Neutrophil (primary cell): Measurements from ENCODE around the gene PDE8A.

Experiments
- H3K27ac ChIP-seq: fragments of 200-600 bp; sonication (generic); 2 replicates; pipeline ENCODE4 v1.5.1; 2016; ENCODE audit warnings: mild to moderate bottlenecking, moderate library complexity
- H3K27me3 ChIP-seq: fragments of 200-600 bp; sonication (generic); 2 replicates; pipeline ENCODE4 v1.6.0; 2016; ENCODE audit warnings: mild to moderate bottlenecking
- H3K36me3 ChIP-seq: fragments of 200-600 bp; sonication (generic); 2 replicates; pipeline ENCODE4 v1.5.1; 2017
- H3K4me1 ChIP-seq, 2 experiments: fragments of 200-600 bp in 1 of 2; sonication (generic) in 1 of 2; 1 replicate in 1 of 2; 2 replicates in 1 of 2; pipeline versions ENCODE4 v1.5.1 to v1.6.1; 2013 to 2016; ENCODE audit warnings: low read depth in 1 of 2, low read length in 1 of 2, mild to moderate bottlenecking in 1 of 2, moderate library complexity in 1 of 2; ENCODE audit not compliant: control insufficient read depth in 1 of 2, insufficient read depth in 1 of 2
- H3K4me3 ChIP-seq, 2 experiments: fragments of 200-600 bp in 1 of 2; sonication (generic) in 1 of 2; 1 replicate in 1 of 2; 2 replicates in 1 of 2; pipeline ENCODE4 v1.5.1; 2013 to 2016; ENCODE audit warnings: low read depth in 1 of 2, low read length in 1 of 2, mild to moderate bottlenecking in 1 of 2, moderate library complexity in 1 of 2
- H3K9me3 ChIP-seq: fragments of 200-600 bp; sonication (generic); 2 replicates; pipeline ENCODE4 v1.5.1; 2016
- TF ChIP-seq, protein P1 (sequence below): fragments of 200-600 bp; sonication (generic); IDR thresholded peaks from 2 replicates; pipeline ENCODE4 v1.5.1; 2016; ENCODE audit warnings: antibody characterized with exemption

The PDE8A gene

DNA sequence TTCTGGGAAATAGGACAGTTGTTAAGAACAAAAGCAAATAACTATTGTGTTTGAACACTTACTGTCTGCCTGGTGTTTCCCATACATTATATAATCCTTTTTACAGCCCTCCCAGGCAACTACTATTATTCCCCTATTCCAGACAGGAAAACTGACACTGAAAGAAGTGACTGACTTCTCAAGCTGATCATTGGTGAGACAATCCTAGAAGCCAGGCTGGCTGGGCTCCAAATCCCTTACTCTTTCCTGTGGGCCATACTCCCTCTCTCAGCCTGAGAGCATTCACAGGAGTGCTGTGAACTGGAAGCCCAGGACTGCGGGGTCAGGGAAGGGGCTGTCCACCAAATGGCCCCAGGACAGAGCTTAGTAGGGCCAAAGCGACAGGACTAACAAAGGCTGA, 39.2 kb upstream of the PDE8A start:
- peaks cover 7% of the 10 kb centered on the region for H3K27me3 ChIP-seq
- H3K4me1 ChIP-seq = peaks cover 4 to 5% of the 10 kb centered on the region in 2 experiments
- no peaks in the 10 kb centered on the region for H3K36me3 ChIP-seq
- TF ChIP-seq, protein P1, sequence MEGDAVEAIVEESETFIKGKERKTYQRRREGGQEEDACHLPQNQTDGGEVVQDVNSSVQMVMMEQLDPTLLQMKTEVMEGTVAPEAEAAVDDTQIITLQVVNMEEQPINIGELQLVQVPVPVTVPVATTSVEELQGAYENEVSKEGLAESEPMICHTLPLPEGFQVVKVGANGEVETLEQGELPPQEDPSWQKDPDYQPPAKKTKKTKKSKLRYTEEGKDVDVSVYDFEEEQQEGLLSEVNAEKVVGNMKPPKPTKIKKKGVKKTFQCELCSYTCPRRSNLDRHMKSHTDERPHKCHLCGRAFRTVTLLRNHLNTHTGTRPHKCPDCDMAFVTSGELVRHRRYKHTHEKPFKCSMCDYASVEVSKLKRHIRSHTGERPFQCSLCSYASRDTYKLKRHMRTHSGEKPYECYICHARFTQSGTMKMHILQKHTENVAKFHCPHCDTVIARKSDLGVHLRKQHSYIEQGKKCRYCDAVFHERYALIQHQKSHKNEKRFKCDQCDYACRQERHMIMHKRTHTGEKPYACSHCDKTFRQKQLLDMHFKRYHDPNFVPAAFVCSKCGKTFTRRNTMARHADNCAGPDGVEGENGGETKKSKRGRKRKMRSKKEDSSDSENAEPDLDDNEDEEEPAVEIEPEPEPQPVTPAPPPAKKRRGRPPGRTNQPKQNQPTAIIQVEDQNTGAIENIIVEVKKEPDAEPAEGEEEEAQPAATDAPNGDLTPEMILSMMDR = no peak
- H3K27ac ChIP-seq = no peak overlapping the region
- no peaks in the 10 kb centered on the region for H3K9me3 ChIP-seq
- H3K4me3 ChIP-seq = no peak overlapping the region

DNA sequence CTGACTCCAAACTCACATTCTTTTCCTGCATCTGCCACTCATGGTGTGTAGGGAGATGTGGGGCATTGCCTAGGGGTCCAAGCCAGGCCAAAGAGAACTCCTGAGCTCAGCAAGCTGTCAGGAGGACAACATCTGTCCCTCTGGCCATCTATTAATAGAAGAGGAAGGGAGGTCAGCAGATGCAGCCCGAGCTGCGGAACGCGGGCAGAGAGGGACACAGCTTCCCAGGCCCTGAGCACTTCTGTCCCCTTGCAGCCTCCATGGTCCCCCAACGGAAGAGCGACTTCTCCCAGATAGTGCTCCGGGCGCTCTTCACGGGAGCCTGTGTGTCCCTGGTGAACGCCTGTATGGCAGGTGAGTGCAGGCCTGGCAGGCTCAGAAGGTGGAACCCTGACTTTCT, 37.3 kb upstream of the PDE8A start:
- peaks cover under 1% of the 10 kb centered on the region for H3K27me3 ChIP-seq
- no peak overlapping the region for H3K4me3 ChIP-seq
- H3K27ac ChIP-seq = no peak overlapping the region
- no peaks in the 10 kb centered on the region for H3K36me3 ChIP-seq
- H3K9me3 ChIP-seq = no peaks in the 10 kb centered on the region
- TF ChIP-seq, protein P1 = no peak
- no peaks in the 10 kb centered on the region for H3K4me1 ChIP-seq

DNA sequence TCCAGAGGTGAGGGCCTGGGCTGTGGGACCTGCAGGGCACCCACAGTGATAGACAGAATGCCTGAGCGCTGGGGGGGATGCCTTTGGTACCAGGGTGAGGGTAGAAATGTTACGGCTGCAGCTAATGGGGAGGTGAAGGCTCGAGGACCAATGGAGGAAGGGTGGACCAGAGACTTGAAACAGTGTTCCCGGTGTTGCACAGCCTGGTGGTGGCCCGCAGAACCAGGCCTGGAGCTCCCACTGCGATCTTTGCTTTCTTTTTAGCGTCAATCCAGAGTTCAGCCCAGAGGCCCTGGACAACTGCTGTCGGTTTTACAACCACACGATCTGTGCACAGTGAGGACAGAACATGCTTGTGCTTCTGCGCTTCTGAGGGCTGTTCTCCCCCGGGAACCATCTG, 36.8 kb upstream of the PDE8A start:
- Histone ChIP-seq H3K36me3 (no peaks in the 10 kb centered on the region), H3K4me3 (no peak overlapping the region), H3K4me1 (no peaks in the 10 kb centered on the region), H3K9me3 (no peaks in the 10 kb centered on the region), H3K27ac (no peak overlapping the region), H3K27me3 (no peaks in the 10 kb centered on the region)
- TF ChIP-seq, protein P1 = no peak

DNA sequence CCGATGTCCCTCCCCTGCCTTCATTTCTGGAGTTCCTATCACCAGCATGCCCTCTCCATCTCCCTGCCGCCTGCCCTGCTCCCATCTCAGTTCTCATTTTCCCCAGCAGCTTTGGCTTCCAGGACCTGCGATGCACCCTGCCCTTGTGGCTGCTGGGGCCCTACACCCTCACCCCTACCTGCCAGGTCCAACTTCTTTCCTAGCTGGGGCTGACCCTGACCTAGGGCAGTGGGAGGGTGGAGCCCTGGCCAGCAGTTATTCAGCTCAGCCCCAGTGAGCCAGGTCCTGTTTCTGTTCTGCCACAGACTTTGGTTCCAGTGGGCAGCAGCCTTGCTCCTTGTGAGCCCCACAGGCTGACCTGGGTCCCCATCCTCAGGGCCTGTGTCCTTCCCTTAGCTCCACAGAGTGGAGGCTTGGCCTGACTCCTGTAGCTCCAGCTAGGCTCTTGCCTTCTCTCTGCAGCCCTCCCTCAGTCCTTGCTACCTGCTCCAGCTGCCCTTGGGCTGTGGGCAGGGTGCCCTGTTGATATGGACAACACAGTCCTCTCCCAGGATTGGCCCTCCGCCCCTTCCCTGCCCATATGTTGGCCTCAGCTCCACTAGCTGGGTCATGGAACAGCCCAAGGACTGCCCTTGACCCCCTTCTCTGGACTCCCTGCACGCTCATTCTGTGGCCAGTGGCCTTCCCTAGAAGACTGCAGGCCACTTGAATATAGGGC, 34.7 kb upstream of the PDE8A start:
- no peaks in the 10 kb centered on the region for H3K4me1 ChIP-seq
- H3K27me3 ChIP-seq = no peaks in the 10 kb centered on the region
- H3K9me3 ChIP-seq = no peaks in the 10 kb centered on the region
- no peak overlapping the region for H3K4me3 ChIP-seq
- no peak overlapping the region for H3K27ac ChIP-seq
- TF ChIP-seq, protein P1 = no peak
- no peaks in the 10 kb centered on the region for H3K36me3 ChIP-seq

DNA sequence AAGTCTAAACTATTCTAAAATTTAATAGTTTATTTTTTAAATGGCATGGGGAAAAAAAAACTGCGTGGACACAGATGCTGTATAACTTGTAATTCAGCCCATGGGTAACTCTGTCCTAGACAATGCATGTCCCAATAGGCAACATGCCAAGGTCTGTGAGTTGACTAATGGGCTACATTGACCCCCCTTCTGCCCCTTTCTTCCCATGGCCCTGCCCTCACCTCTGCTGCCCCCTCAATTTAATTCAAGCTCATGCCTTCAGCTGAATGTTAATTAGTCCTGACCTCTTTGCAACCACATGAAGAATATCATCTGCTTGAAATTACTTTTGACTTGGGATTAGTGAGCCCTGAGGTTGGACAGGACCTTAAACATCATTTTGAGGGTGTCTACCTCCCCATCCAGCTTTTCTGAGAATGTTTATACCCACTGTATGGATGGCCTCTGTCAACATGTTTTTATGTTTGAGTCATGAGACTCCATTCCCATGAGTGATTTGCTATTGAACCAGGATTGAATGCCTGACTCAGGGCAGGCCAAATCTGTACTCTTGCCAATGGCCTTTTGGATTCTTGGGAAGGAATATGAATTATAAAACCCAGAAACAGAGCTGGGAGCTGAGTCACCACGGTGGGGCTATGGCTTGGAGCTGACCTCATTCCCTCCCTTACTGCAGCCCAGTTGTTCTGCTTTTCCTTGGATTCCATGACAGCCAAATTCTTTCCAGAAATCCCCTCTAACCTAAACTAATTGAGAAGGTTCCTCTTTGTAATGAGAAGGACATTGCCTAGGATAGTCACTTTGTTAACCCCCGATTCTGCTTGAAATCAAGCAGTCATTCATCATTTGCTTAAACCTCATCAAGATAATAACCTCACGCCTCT, 33.5 kb upstream of the PDE8A start:
- TF ChIP-seq, protein P1 = no peak
- no peaks in the 10 kb centered on the region for H3K27me3 ChIP-seq
- no peak overlapping the region for H3K27ac ChIP-seq
- no peaks in the 10 kb centered on the region for H3K9me3 ChIP-seq
- no peaks in the 10 kb centered on the region for H3K4me1 ChIP-seq
- no peak overlapping the region for H3K4me3 ChIP-seq
- H3K36me3 ChIP-seq = no peaks in the 10 kb centered on the region
